ENCODE measurements around the gene FOXO3B.
"Not testable (repeated sequence)": the region's sequence is repeated elsewhere in the genome, so short reads cannot be mapped to it uniquely, and the experiment has no call there.

FOXO3B gene

DNA sequence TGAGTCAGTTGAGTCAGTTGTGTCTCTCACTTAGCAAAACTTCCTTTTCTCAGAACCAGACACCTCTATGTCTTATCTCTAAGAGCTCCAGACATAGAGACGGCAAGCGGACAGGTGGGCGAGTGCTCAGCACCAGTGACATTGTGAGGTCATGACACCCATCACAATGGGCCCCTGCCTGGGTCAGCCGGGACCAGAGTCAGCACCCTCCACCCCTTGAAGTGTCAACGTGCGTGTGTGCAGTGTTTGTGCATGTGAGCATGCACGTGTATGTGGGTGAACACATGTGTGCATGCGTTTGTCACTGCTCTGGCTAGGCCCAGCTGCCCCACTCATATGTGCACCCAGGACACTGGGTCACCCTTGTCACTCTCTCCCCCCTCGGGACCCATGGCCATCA is 37.8 kb downstream of the FOXO3B start, which contains the start of gene TBC1D28:
Gene TBC1D28, minus strand, starts transcription at position 101 of the 400 bp plus-strand sequence. CDS start 3,039 bp downstream, outside the sequence.
- DNase-seq: not testable (repeated sequence)

DNA sequence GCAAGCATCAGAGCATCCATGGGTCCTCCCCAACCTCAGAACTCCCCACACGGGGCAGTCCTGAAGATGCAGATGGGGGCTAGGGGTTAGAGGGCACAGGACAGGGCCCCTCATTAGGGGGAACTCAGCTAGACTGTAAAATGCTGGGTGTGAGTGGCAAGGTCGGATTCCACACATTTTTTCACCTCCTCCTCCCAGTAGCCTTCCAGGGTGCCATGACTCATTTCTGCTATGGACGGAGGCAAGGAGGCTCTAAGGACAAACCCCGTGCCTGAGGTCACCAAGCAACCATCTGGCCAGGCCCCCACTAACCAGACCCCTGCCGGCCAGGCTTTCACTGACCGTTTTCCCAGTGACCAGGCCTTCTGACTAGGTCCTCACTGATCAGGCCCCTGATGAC is 39.0 kb downstream of the FOXO3B start:
- DNase-seq: not testable (repeated sequence)

DNA sequence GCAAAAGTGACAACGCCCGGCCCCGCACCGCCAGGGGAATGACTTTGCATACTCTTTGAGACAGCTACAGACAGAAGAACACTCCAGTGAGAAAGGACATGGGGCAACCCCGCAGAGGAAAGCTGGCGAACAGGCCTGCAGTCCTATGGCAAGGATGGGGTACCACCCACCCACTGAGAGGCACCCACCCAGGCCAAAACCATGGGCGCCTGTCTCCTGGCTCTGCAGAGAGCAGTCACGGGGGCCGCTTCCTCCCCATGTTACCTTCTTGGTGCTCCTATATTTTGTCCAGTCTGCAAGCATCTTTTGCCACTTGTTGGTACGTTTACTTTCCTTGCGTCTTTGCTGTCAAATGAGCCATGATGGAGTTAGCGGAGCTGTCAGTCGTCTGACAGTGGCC is 43.8 kb downstream of the FOXO3B start:
- not testable (repeated sequence) for DNase-seq

DNA sequence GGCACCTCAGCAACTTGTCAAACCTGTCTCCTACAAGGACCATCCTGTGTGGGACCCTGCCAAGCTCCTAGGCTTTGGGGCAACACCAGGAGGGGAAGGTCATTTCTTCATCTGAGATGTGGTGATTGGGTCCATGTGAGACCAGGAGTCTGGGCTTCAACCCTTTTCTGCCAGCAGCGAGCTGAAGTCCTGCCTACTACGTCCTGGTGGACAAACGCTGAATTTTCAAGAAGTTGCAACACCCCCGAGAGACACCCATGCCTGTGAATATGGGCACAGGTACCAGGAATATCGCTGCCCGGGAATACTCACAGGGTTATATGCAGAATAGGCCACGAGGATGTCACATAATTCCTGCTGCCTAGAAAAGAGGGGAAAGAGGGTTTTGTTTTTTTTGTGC is 45.9 kb downstream of the FOXO3B start:
- not testable (repeated sequence) for DNase-seq

DNA sequence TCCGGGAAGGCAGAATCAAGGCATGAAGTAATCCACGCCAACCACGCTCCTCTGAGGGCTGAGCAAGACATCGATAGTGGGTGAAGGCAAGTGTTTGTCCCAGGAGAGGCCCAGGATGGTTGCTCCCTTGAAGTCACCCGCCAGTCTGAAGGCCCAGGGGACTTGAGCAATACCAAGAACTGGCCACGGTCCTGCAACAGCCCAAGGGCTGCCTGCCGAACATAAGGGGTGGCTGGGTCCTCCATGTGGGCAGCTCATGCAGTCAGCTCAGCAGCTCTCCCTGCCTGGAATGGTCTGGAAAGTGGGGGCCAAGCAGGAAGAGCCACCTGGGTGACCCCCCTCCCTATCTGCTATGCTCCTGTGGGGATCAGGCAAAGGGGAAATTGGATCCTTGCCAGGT is 46.3 kb downstream of the FOXO3B start:
- DNase-seq: not testable (repeated sequence)

- DNase-seq: not testable (repeated sequence)
These were observed 47.4 kb downstream of the FOXO3B start for GRCh38 chr17:18634550-18635263.
